Gastrocnemius medialis (tissue), 4 donors: ENCODE data around the gene MRPL4. TPM values are rescaled to one million over a fixed set of nuclear protein-coding genes. Genes with fewer than 3 reads are reported as not detected.
A peak's percentile ranks its signal among the peaks of the same experiment; 100 is the strongest.
"Not testable (repeated sequence)": the region's sequence is repeated elsewhere in the genome, so short reads cannot be mapped to it uniquely, and the experiment has no call there.

Experiments used
- ATAC-seq, 2 donors: fragments of 150-250 bp; one replicate each; pipeline ENCODE4 v1.9.1; 2016
- DNase-seq, 2 donors: peaks; one replicate each; pipeline ENCODE4 v3.0.0-alpha.2; 2019
- H3K27ac ChIP-seq, 4 donors: fragments of 200-600 bp; sonication (generic); 1 replicate in 1 of 4; 2 replicates in 3 of 4; pipeline ENCODE4 v1.5.1; 2016 to 2018; ENCODE audit warnings: mild to moderate bottlenecking in 2 of 4, moderate library complexity in 1 of 4
- H3K27me3 ChIP-seq, 3 donors: fragments of 200-600 bp; sonication (generic) in 2 of 3; 1 replicate in 1 of 3; 2 replicates in 2 of 3; pipeline versions ENCODE4 v1.5.1 to v1.6.0; 2016 to 2019; ENCODE audit warnings: mild to moderate bottlenecking in 1 of 3, moderate library complexity in 1 of 3
- H3K36me3 ChIP-seq, 2 donors: fragments of 200-600 bp; sonication (generic) in 1 of 2; one replicate each; pipeline ENCODE4 v1.5.1; 2017 to 2018
- H3K4me1 ChIP-seq, 2 donors: fragments of 200-600 bp; sonication (generic) in 1 of 2; one replicate each; pipeline ENCODE4 v1.5.1; 2016 to 2017; ENCODE audit warnings: mild to moderate bottlenecking in 2 of 2
- H3K4me3 ChIP-seq, 4 donors: fragments of 200-600 bp; sonication (generic) in 3 of 4; 1 replicate in 1 of 4; 2 replicates in 3 of 4; pipeline ENCODE4 v1.5.1; 2016 to 2019; ENCODE audit warnings: mild to moderate bottlenecking in 2 of 4
- H3K9me3 ChIP-seq, 3 donors: fragments of 200-600 bp; sonication (generic) in 2 of 3; 1 replicate in 1 of 3; 2 replicates in 2 of 3; pipeline ENCODE4 v1.5.1; 2016 to 2019
- POLR2A ChIP-seq, 2 donors: fragments of 450-650 bp; IDR thresholded peaks; one replicate each; pipeline ENCODE4 v1.6.1; 2017; ENCODE audit warnings: antibody characterized with exemption in 2 of 2, mild to moderate bottlenecking in 2 of 2, moderate library complexity in 2 of 2
- in situ Hi-C, 4 donors: fragments of 200-750 bp; cut with MboI; loops; one replicate each; pipeline versions ENCODE4 v1.15.0 to v1.8.0; 2017; ENCODE audit warnings: low sequenced_read_pairs in 4 of 4
- intact Hi-C: fragments of 100-400 bp; cut with DNase I; formaldehyde crosslinking; loops from one replicate; pipeline ENCODE4 v1.15.1; 2023; ENCODE audit warnings: low total_unique reads
- total RNA-seq, 4 donors: library from RNA; depleted of rRNA; stranded (reverse); fragments of >200 nt; gene quantifications; one replicate each; pipeline versions ENCODE4 v1.1.0 to v1.2.3, GENCODE V29; 2016
- TF ChIP-seq, protein P1 (sequence below), 5 experiments: fragments of 450-650 bp in 3 of 5; fragments of 200-600 bp in 2 of 5; sonication (generic) in 2 of 5; IDR thresholded peaks in 4 of 5; conservative IDR thresholded peaks in 1 of 5; 1 replicate in 4 of 5; 2 replicates in 1 of 5; pipeline ENCODE4 v1.5.1; 2016 to 2019; ENCODE audit warnings: antibody characterized with exemption in 5 of 5, mild to moderate bottlenecking in 3 of 5, moderate library complexity in 3 of 5

The MRPL4 gene
- total RNA-seq, 4 donors from 2014 or later = 68.3 to 112 (median 84.4) TPM

DNA sequence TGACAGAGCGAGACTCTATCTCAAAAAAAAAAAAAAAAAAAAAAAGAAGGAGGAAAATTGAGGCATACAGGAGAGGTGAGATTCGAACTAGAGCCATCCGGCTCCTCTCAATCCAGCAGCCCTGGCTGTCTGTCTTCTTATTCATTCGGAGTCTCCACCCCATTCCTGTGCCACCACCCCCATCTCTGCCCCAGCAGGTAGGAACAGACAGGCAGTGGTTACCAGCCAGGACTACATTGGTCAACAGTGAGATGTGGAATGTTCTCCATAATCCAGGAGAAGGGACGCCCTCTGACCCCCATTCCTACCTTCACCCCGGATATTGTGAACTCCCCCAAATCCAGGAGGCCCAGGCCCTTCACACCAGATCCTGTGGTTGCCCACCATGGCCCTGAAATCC is 14.3 kb upstream of the MRPL4 start:
- intact Hi-C loops (no loop called here), in situ Hi-C loops (loop anchor here in 2 of 4 donors (25.0 kb wide), 1 partner anchor 300 kb away; the partner anchor contains the start of gene OLFM2 (in 2 of the 2))
- H3K4me3 ChIP-seq = no peak overlapping the region
- TF ChIP-seq, protein P1, sequence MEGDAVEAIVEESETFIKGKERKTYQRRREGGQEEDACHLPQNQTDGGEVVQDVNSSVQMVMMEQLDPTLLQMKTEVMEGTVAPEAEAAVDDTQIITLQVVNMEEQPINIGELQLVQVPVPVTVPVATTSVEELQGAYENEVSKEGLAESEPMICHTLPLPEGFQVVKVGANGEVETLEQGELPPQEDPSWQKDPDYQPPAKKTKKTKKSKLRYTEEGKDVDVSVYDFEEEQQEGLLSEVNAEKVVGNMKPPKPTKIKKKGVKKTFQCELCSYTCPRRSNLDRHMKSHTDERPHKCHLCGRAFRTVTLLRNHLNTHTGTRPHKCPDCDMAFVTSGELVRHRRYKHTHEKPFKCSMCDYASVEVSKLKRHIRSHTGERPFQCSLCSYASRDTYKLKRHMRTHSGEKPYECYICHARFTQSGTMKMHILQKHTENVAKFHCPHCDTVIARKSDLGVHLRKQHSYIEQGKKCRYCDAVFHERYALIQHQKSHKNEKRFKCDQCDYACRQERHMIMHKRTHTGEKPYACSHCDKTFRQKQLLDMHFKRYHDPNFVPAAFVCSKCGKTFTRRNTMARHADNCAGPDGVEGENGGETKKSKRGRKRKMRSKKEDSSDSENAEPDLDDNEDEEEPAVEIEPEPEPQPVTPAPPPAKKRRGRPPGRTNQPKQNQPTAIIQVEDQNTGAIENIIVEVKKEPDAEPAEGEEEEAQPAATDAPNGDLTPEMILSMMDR (IDR thresholded peaks at IDR 0.05 in 4 of 5, conservative IDR thresholded peaks at IDR 0.05 in 1 of 5) = no peak
- no peak for TF ChIP-seq POLR2A (IDR thresholded peaks at IDR 0.05)
- DNase-seq (no peak), ATAC-seq (no peak)
- no peaks in the 10 kb centered on the region for H3K27me3 ChIP-seq
- H3K9me3 ChIP-seq = no peaks in the 10 kb centered on the region
- H3K27ac ChIP-seq = peak overlapping the region; percentile 4 to 54 (median 24)
- H3K4me1 ChIP-seq = no peaks in the 10 kb centered on the region
- no peaks in the 10 kb centered on the region for H3K36me3 ChIP-seq

DNA sequence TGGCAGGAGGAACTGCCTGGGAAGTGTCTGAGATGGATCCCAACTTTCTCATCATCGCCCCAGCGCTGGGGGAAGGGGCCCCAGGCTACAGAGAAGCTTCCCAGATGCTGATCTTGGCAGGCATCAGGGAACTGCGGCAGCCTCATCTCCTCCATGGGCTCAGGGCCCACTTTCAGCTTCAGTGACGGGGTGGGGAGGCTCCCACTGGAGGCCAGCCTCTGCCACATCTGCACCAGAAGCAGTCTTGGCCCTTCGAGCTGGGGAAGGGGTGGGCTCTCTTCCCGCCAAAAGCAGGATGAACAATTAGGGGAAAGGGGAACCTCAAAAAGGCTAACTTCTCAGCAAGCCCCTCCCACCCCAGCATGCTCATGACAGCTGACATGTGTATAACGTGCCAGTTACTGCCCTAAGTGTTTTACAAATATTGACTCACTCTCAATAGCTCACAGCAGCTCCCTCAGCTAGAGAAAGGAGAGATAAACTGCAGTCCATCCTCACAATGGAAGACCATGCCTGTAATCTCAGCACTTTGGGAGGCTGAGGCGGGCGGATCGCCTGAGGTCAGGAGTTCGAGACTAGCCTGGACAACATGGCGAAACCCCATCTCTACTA is 13.7 kb upstream of the MRPL4 start:
- TF ChIP-seq POLR2A (IDR thresholded peaks at IDR 0.05) = no peak
- TF ChIP-seq, protein P1 (IDR thresholded peaks at IDR 0.05 in 4 of 5, conservative IDR thresholded peaks at IDR 0.05 in 1 of 5) = no peak
- intact Hi-C loops = no loop called here

DNA sequence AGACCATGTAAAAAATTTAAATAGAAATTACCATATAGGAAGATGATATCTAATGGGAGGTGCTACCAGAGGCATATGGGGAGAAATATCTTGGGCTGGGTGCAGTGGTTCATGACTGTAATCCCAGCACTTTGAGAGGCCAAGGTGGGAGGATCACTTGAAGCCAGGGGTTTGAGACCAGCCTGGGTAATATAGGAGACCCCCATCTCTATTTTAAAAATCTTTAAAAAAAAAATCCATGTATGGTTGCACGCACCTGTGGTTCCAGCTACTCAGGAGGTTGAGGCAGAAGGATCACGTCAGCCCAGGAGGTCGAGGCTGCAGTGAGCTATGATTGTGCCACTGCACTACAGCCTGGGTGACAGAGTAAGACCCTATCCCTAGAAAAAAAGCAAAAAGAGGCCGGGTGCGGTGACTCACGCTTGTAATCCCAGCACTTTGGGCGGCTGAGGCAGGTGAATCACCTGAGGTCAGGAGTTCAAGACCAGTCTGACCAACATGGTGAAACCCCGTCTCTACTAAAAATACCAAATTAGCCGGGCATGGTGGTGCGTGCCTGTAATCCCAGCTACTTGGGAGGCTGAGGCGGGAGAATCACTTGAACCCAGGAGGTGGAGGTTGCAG is 10.1 kb upstream of the MRPL4 start:
- H3K27me3 ChIP-seq, DNase-seq, ATAC-seq, H3K27ac ChIP-seq, H3K9me3 ChIP-seq, H3K4me3 ChIP-seq, H3K36me3 ChIP-seq, H3K4me1 ChIP-seq: not testable (repeated sequence)
- intact Hi-C loops (loop anchor here (10.0 kb wide), 1 partner anchor 307 kb away; the partner anchor contains the start of gene OLFM2), in situ Hi-C loops (loop anchor here (10.0 to 25.0 kb wide), 3 partner anchors 305 to 317 kb away; partner anchors contain the start of gene OLFM2 (in 3 of the 4))

More for the DNA sequence above, 13.7 kb upstream of the MRPL4 start:
- in situ Hi-C loops = loop anchor here in 2 of 4 donors (25.0 kb wide), 1 partner anchor 301 kb away; the partner anchor contains the start of gene OLFM2 (in 2 of the 2)
- Histone ChIP-seq H3K27ac (peak overlapping the region; percentile 4 to 54 (median 24)), H3K4me1 (no peaks in the 10 kb centered on the region), H3K36me3 (no peaks in the 10 kb centered on the region), H3K9me3 (no peaks in the 10 kb centered on the region), H3K27me3 (no peaks in the 10 kb centered on the region), H3K4me3 (no peak overlapping the region)
- ATAC-seq (no peak), DNase-seq (no peak)

DNA sequence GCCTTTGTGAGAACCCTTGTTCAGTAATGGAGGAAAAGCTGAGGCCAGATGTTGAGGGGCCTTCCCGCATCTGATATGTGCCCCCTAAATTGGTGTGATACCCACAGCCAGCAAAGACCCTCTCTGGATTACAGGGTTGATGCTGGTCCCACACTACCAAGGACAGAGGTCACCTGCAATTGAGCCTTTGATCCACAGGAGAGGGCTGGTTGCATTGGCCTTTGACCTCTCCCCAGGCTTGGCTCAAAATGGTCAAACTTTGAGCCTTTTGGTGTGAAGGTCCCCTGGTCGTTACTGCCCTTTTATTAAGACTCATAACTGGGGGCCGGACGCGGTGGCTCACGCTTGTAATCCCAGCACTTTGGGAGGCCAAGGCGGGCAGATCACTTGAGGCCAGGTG is 8.4 kb upstream of the MRPL4 start:
- Histone ChIP-seq H3K27ac (no peak overlapping the region), H3K27me3 (no peaks in the 10 kb centered on the region), H3K4me1 (no peaks in the 10 kb centered on the region), H3K36me3 (no peaks in the 10 kb centered on the region), H3K4me3 (no peak overlapping the region), H3K9me3 (no peaks in the 10 kb centered on the region)
- no peak for TF ChIP-seq POLR2A (IDR thresholded peaks at IDR 0.05)
- TF ChIP-seq, protein P1 (IDR thresholded peaks at IDR 0.05 in 4 of 5, conservative IDR thresholded peaks at IDR 0.05 in 1 of 5) = no peak
- intact Hi-C loops (loop anchor here (10.0 kb wide), 1 partner anchor 309 kb away; the partner anchor contains the start of gene OLFM2), in situ Hi-C loops (loop anchor here (10.0 to 25.0 kb wide), 3 partner anchors 306 to 319 kb away; partner anchors contain the start of gene OLFM2 (in 3 of the 4))
- DNase-seq (no peak), ATAC-seq (no peak)
